Smooth muscle cell (in vitro differentiated cells): ENCODE results near the gene CCL1. TPM values are rescaled to one million over a fixed set of nuclear protein-coding genes. Genes with fewer than 3 reads are reported as not detected.

Source experiments
- DNase-seq: peaks from one replicate; lab custom pipeline; 2025; ENCODE audit not compliant: unreplicated experiment; lab: John Stamatoyannopoulos, UW
- H2AFZ ChIP-seq: fragments of 200-600 bp; sonication (generic); 2 replicates; pipeline ENCODE4 v1.6.0; 2016; ENCODE audit warnings: antibody characterized with exemption, low read depth, mild to moderate bottlenecking
- H3F3A ChIP-seq: fragments of 200-600 bp; sonication (generic); 2 replicates; pipeline ENCODE4 v1.6.0; 2017; ENCODE audit warnings: antibody characterized with exemption, low read depth
- H3K27ac ChIP-seq: fragments of 200-600 bp; sonication (generic); 2 replicates; pipeline ENCODE4 v1.5.1; 2016; ENCODE audit warnings: low read depth, mild to moderate bottlenecking
- H3K27me3 ChIP-seq: fragments of 200-600 bp; sonication (generic); 2 replicates; pipeline ENCODE4 v1.6.1; 2016; ENCODE audit warnings: low read depth, mild to moderate bottlenecking
- H3K36me3 ChIP-seq: fragments of 200-600 bp; sonication (generic); 2 replicates; pipeline ENCODE4 v1.5.1; 2016; ENCODE audit warnings: low read depth
- H3K4me1 ChIP-seq: fragments of 200-600 bp; sonication (generic); 2 replicates; pipeline ENCODE4 v1.5.1; 2016; ENCODE audit warnings: low read depth
- H3K4me2 ChIP-seq: fragments of 200-600 bp; sonication (generic); 2 replicates; pipeline ENCODE4 v1.6.0; 2016; ENCODE audit warnings: mild to moderate bottlenecking
- H3K4me3 ChIP-seq: fragments of 200-600 bp; sonication (generic); 2 replicates; pipeline ENCODE4 v1.5.1; 2016; ENCODE audit warnings: mild to moderate bottlenecking
- H3K79me2 ChIP-seq: fragments of 200-600 bp; sonication (generic); 2 replicates; pipeline ENCODE4 v1.6.0; 2016; ENCODE audit warnings: low read depth, mild to moderate bottlenecking
- H3K9ac ChIP-seq: fragments of 200-600 bp; sonication (generic); 2 replicates; pipeline ENCODE4 v1.6.0; 2016; ENCODE audit warnings: low read depth
- H3K9me3 ChIP-seq: fragments of 200-600 bp; sonication (generic); replicated peaks from 2 replicates; pipeline ENCODE4 v1.5.1; 2016; ENCODE audit warnings: low read depth
- H4K20me1 ChIP-seq: fragments of 200-600 bp; sonication (generic); 2 replicates; pipeline ENCODE4 v1.6.0; 2016; ENCODE audit warnings: low read depth
- WGBS: methylation state at CpG from one replicate; pipeline ENCODE4 v1.1.7; 2016; ENCODE audit warnings: low lambda C conversion rate; 5-methylcytosine and 5-hydroxymethylcytosine counted together
- polyA plus RNA-seq: library from polyadenylated mRNA; unstranded; fragments of >200 nt; fragmentation: Nextera tagmentation; extraction: Ambion mirVana; gene quantifications from 2 replicates; pipeline ENCODE4 v1.2.1, GENCODE V29; 2016
- total RNA-seq: library from RNA; depleted of rRNA; stranded (reverse); fragments of >200 nt; gene quantifications from 2 replicates; pipeline ENCODE4 v1.2.3, GENCODE V29; 2014
- TF ChIP-seq, protein P1 (sequence below): fragments of 200-600 bp; sonication (generic); IDR thresholded peaks from 2 replicates; pipeline ENCODE4 v1.5.1; 2017; ENCODE audit warnings: borderline replicate concordance, mild to moderate bottlenecking, antibody characterized with exemption; ENCODE audit not compliant: insufficient read depth, poor library complexity, severe bottlenecking

Gene CCL1
- total and polyA plus RNA-seq, 2 experiments from 2014 or later: not detected

DNA sequence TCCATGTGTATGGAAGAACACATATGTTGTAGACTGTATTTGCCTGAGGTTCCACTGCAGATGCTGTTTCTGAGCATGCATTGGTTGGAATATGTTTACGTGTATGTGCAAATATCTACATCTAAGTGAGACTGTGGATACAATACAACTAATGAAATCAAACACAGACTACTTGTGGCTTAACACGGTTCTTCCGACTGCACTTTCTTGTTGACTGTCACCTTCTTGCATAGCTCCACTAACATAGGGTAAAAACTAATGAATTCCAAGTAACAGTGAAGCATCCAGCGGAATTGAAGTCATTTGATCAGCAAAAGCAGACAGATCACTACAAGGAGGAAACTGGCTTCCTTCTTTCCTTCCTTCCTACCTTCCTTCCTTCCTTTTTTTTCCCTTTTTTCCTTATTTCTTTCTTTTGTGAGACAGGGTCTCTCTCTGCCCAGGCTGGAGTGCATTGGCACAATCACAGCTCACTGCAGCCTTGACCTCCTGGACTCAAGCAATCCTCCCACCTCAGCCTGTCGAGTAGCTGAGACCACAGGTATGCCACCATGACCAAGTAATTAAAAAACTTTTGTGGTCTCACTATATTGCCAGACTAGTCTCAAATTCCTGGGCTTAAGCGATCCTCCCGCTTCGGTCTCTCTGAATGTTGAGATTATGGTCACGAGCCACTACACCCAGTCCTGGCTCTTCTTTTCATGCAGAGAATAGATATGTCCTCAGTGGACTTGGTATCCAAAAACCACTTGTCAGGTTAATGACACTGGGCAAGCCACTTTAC lies 22.0 kb upstream of the CCL1 start:
- H3K4me2 ChIP-seq: no peak overlapping the region
- no peak for DNase-seq
- H3K9me3 ChIP-seq: no peaks in the 10 kb centered on the region
- no peaks in the 10 kb centered on the region for H3K27me3 ChIP-seq
- H3K27ac ChIP-seq: no peak overlapping the region
- peaks cover 8% of the 10 kb centered on the region for H3F3A ChIP-seq
- H3K4me3 ChIP-seq: no peak overlapping the region
- WGBS: 54% methylated on average over 9 of the region's 9 CpGs
- H3K9ac ChIP-seq: no peak overlapping the region
- H3K4me1 ChIP-seq: peaks cover 3% of the 10 kb centered on the region
- no peaks in the 10 kb centered on the region for H3K36me3 ChIP-seq
- no peaks in the 10 kb centered on the region for H3K79me2 ChIP-seq
- TF ChIP-seq, protein P1, sequence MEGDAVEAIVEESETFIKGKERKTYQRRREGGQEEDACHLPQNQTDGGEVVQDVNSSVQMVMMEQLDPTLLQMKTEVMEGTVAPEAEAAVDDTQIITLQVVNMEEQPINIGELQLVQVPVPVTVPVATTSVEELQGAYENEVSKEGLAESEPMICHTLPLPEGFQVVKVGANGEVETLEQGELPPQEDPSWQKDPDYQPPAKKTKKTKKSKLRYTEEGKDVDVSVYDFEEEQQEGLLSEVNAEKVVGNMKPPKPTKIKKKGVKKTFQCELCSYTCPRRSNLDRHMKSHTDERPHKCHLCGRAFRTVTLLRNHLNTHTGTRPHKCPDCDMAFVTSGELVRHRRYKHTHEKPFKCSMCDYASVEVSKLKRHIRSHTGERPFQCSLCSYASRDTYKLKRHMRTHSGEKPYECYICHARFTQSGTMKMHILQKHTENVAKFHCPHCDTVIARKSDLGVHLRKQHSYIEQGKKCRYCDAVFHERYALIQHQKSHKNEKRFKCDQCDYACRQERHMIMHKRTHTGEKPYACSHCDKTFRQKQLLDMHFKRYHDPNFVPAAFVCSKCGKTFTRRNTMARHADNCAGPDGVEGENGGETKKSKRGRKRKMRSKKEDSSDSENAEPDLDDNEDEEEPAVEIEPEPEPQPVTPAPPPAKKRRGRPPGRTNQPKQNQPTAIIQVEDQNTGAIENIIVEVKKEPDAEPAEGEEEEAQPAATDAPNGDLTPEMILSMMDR: no peak
- no peaks in the 10 kb centered on the region for H4K20me1 ChIP-seq
- no peak overlapping the region for H2AFZ ChIP-seq

DNA sequence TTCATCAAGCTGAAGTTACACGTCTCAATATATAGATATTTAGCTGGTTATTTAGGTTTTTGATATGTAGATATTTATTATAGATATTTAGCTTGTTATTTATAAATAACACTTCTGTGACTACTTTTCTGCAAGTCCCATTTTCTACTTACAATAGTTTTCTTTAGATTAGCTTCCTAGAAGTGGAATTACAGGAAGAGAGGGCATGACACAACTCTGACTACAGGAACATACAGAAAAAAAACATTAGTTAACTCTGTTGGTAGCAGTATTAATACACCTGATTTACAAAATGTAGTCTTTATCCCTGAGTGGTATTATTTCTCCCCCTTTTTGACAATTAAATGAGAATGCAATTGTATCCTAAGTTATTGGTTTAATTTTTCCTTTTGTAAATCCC lies 21.2 kb upstream of the CCL1 start:
- H3K4me1 ChIP-seq: peaks cover 3% of the 10 kb centered on the region
- TF ChIP-seq, protein P1: no peak
- no peak overlapping the region for H3K27ac ChIP-seq
- H3F3A ChIP-seq: peaks cover 8% of the 10 kb centered on the region
- 81% methylated on average over 1 of the region's 1 CpG for WGBS
- H4K20me1 ChIP-seq: no peaks in the 10 kb centered on the region
- H3K9me3 ChIP-seq: no peaks in the 10 kb centered on the region
- H2AFZ ChIP-seq: no peak overlapping the region
- H3K4me3 ChIP-seq: no peak overlapping the region
- no peaks in the 10 kb centered on the region for H3K36me3 ChIP-seq
- no peaks in the 10 kb centered on the region for H3K27me3 ChIP-seq
- H3K9ac ChIP-seq: no peak overlapping the region
- H3K4me2 ChIP-seq: no peak overlapping the region
- H3K79me2 ChIP-seq: no peaks in the 10 kb centered on the region
- no peak for DNase-seq

DNA sequence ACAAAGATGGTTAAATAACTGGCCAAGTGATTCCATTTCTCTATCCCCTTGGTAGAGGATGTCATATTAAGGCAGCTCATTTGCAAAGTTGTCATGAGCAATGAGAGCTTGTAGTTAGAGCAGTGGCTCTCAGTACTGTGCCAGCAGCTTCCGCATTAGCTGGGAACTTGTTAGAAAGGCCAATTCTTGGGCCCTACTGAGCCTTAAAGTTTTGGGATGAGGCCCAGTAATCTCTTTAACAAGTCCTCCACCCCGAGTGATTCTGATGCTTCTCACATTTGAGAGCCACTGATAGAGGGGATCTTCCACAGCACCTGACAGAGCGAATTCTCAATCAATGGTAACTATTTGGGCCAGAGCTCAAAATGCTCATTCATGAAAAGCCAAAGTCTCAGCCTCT lies 20.2 kb upstream of the CCL1 start:
- Histone ChIP-seq H3K9me3 (no peaks in the 10 kb centered on the region), H3K4me3 (no peak overlapping the region), H4K20me1 (no peaks in the 10 kb centered on the region), H3K4me1 (peaks cover 3% of the 10 kb centered on the region), H3F3A (peaks cover 7% of the 10 kb centered on the region), H3K79me2 (no peaks in the 10 kb centered on the region), H3K4me2 (peak overlapping the region; percentile 38), H3K27ac (no peak overlapping the region), H3K9ac (no peak overlapping the region), H2AFZ (no peak overlapping the region), H3K36me3 (no peaks in the 10 kb centered on the region), H3K27me3 (no peaks in the 10 kb centered on the region)
- no peak for DNase-seq
- TF ChIP-seq, protein P1: no peak
- WGBS: 96% methylated on average over 3 of the region's 3 CpGs

DNA sequence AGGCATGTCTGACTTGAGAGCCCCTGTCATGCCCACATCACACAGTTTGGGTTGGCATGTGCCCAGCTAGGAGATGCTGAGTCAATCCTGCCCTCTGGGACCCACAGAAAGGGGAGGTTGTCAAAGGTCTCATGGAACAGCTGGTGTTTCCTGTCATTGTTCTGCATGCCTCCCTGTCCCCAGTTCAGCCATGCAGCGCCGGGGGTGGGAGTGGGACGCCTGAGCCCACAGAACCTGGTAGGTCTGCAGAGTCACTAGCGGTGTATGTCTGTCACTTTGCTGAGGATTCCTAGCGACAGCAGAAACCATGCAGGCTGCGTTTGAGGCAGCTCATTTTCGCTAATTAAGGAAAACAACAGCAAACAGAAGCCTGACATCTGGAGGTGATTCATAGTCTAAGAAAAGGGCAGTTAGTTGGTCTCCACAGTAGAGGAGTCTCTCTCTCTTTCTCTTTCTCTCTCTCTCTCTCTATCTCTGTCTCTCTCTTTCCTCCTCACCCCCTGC lies 19.6 kb upstream of the CCL1 start:
- H3K4me2 ChIP-seq: peak overlapping the region; percentile 38
- H3K4me1 ChIP-seq: peaks cover 3% of the 10 kb centered on the region
- no peak overlapping the region for H2AFZ ChIP-seq
- no peaks in the 10 kb centered on the region for H3K9me3 ChIP-seq
- no peaks in the 10 kb centered on the region for H4K20me1 ChIP-seq
- H3K4me3 ChIP-seq: no peak overlapping the region
- no peak overlapping the region for H3K9ac ChIP-seq
- TF ChIP-seq, protein P1: no peak
- H3K36me3 ChIP-seq: no peaks in the 10 kb centered on the region
- H3K79me2 ChIP-seq: no peaks in the 10 kb centered on the region
- peaks cover 1% of the 10 kb centered on the region for H3F3A ChIP-seq
- 30% methylated on average over 7 of the region's 7 CpGs for WGBS
- no peak overlapping the region for H3K27ac ChIP-seq
- no peaks in the 10 kb centered on the region for H3K27me3 ChIP-seq
- DNase-seq: no peak
